Activated CD8-positive, alpha-beta memory T cell treated with anti-CD3 and anti-CD28 coated beads for 24 hours (primary cell): Measurements from ENCODE around the gene ADGRG6.
"Not testable (repeated sequence)": the region's sequence is repeated elsewhere in the genome, so short reads cannot be mapped to it uniquely, and the experiment has no call there.

Source experiments
- DNase-seq: peaks from one replicate; pipeline ENCODE4 v3.0.0-alpha.2; 2020

Gene ADGRG6

DNA sequence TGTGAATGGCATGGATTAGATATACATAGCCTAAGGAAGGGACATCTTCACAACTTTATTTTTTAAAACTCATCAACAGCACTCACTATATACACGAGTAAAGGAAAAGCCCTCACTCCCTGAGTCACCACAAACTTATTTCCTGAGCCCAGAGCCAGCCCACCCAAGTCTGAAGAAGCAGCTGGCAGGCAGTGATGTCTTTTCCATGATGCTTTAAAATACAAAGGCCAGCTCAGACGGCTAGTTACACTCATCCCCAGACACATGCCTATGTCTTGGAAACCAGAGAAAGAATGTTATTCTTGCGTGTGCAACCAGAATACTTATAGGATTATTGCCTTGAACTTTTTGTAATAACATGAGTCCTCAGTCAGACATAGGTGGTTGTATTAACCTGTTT is 114.4 kb downstream of the ADGRG6 start:
- no peak for DNase-seq

GRCh38 chr6:142416686-142417085 is 114.9 kb downstream of the ADGRG6 start:
- DNase-seq, result no peak

GRCh38 chr6:142417331-142417750 is 115.5 kb downstream of the ADGRG6 start:
- no peak for DNase-seq

- no peak for DNase-seq
Observed at GRCh38 chr6:142419071-142419470, 117.3 kb downstream of the ADGRG6 start.

- no peak for DNase-seq
Observed at GRCh38 chr6:142420802-142421201, 119.0 kb downstream of the ADGRG6 start.

GRCh38 chr6:142421285-142422117 is 119.7 kb downstream of the ADGRG6 start:
- DNase-seq, result no peak

DNA sequence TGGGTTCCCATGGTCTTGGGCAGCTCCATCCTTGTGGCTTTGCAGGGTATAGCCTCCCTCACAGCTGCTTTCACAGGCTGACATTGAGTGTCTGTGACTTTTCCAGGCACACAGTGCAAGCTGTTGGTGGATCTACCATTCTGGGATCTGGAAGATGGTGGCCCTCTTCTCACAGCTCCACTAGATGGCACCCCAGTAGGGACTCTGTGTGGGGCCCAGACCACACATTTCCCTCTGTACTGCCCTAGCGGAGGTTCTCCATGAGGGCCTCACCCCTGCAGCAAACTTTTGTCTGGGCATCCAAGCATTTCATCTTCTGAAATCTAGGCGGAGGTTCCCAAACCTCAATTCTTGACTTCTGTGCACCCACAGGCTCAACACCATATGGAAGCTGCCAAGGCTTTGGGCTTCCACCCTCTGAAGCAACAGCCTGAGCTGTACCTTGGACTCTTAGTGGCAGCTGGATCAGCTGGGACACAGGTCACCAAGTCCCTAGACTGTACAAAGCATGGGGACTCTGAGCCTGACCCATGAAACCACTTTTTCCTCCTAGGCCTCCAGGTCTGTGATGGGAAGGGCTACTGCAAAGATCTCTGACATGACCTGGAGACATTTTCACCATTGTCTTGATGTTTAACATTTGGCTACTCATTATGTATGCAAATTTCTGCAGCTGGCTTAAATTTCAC is 124.8 kb downstream of the ADGRG6 start:
- not testable (repeated sequence) for DNase-seq

DNA sequence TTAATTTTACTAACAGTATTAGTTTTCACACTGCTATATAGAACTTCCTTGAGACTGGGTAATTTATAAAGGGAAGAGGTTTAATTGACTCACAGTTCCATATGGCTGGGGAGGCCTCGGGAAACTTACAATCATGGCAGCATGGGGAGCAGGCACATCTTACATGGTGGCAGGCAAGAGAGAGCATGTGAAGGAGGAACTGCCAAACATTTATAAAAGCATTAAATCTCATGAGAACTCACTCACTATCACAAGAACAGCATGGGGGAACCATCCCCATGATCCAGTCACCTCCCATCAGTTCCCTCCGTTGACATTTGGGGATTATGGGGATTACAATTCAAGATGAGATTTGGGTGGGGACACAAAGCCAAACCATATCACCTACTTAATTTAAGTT is 126.7 kb downstream of the ADGRG6 start:
- DNase-seq, result not testable (repeated sequence)

- DNase-seq, result no peak
Observed at GRCh38 chr6:142429195-142429594, 127.4 kb downstream of the ADGRG6 start.

- DNase-seq, result no peak
Observed at GRCh38 chr6:142433419-142433818, 131.6 kb downstream of the ADGRG6 start.

DNA sequence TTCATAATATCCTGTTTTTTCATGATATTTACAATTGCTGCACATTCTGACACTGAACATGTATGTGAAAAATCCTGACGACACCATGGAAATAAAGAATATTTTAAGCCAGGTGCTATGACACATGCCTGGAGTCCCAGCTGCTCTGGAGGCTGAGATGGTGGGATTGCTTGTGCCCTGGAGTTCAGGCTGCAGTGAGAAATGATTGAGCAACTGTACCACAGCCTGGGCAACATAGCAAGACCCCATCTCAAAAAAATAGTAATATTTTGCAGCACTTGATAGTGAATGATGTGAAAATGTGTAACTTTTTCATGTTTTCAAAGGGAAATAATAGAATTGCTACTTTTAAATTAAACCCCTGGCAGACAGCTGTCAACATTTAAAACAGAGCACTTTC is 137.1 kb downstream of the ADGRG6 start:
- DNase-seq, result no peak

GRCh38 chr6:142440600-142441293 is 138.9 kb downstream of the ADGRG6 start:
- DNase-seq, result no peak

DNA sequence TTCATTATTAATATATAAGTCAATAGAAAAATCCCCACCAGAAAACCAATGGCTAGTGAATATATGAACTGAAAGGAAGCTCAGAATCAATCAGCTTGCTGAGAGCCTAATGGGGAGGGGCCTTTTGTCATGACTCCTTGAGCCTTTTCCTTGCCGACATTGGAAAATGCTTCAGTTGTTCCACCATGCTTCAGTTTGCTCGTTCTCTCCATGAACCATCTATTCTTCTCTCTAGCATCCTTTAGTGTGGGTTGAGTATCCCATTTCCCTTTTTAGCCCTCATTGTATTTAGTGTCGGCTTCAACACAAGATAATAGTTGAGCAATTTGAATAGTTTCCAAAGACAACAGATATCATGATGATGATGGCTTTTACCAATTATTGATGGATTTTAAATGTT is 139.9 kb downstream of the ADGRG6 start:
- DNase-seq, result no peak

GRCh38 chr6:142443102-142443501 is 141.3 kb downstream of the ADGRG6 start:
- DNase-seq, result no peak

- DNase-seq, result no peak
Observed at GRCh38 chr6:142443532-142443931, 141.7 kb downstream of the ADGRG6 start.

- DNase-seq, result no peak
Observed at GRCh38 chr6:142444376-142444775, 142.6 kb downstream of the ADGRG6 start.

DNA sequence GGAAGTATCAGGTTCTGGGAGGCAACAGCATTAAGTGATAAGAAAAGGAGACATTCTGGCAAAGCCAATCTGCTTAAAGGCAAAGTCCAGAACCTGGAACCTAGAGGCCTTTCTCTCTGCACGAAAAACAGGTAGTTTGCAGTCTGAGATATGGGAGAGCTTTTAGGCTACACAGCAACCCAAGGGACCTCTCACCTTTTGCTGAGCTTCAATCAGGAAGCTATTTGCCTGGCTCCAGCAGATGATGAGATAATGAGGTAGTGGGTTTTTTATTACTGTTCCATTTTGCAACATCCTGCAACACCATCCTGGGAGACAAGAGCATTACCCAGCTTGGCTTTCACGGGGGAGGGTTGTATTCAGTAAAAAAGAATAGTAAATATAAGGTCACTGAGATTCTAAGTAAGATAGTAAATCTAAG is 143.1 kb downstream of the ADGRG6 start:
- DNase-seq, result no peak

- no peak for DNase-seq
Observed at GRCh38 chr6:142446168-142446567, 144.4 kb downstream of the ADGRG6 start.

DNA sequence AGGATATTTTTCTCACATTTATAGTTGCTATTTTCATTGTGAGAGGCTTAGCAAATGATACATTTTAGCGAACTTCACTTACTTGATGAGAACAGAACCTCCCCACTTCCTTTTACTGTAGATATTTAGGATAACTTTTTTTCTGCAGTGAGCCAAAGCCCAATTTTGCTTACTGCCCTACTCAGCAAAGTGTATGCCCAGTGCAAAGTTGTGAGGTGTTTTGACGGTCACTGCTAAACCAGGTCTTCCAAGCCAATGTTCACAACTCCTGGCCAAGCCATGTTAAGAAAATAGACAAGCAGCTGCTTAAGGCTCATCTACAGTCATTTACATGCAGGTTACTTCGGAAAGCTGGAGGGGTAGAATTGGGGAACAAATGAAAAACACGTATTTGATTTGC is 144.8 kb downstream of the ADGRG6 start:
- DNase-seq, result no peak

DNA sequence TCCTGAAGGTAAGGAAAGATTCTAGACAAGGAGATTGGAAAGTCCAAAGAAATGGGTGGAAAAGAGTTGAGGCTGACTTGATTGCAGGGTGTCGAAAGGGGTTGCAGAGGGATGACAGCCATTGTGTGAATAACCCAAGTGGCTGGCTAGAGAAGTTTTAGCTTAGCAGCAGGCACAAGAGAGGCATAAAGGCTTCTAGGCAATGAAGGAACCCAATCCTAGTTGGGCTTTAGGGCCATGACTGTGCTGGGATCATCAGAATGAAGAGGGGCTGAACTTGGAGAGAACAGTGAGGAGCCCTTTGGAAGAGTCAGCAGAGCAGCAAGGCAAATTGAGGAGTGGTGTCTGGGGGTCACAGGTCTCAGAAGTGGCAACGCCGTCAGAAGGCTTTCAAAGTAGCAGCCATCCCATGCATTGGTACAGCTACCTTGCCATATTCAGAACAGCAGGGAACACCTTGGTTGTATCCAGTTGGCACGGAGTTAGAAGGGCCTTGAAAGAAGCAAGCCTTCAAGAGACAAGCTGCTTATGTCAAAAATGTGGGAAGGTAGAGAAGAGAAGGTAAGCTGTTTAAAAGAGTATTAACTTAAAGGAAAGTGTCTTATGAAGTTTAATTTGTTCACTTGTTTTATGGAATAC is 146.4 kb downstream of the ADGRG6 start:
- DNase-seq, result no peak

- DNase-seq, result not testable (repeated sequence)
Observed at GRCh38 chr6:142450856-142451255, 149.0 kb downstream of the ADGRG6 start.

GRCh38 chr6:142452993-142453392 is 151.2 kb downstream of the ADGRG6 start:
- DNase-seq, result no peak

DNA sequence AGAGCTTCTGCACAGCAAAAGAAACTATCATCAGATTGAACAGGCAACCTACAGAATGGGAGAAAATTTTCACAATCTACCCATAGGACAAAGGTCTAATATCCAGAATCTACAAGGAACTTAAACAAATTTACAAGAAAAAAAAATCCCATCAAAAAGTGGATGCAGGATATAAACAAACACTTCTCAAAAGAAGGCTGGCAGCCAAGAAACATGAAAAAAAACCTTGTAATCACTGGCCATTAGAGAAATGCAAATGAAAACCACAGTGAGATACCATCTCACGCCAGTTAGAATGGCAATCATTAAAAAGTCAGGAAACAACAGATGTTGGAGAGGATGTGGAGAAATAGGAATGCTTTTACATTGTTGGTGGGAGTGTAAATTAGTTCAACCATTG is 152.4 kb downstream of the ADGRG6 start:
- DNase-seq, result not testable (repeated sequence)
